Hepatocyte (in vitro differentiated cells): ENCODE data around the gene C20orf202. TPM values are rescaled to one million over a fixed set of nuclear protein-coding genes. Genes with fewer than 3 reads are reported as not detected.

Experiments used
- DNase-seq: peaks from one replicate; pipeline ENCODE4 v3.0.0-alpha.2; 2016; ENCODE audit warnings: low spot score
- H2AFZ ChIP-seq: fragments of 200-600 bp; sonication (generic); 2 replicates; pipeline ENCODE4 v1.6.0; 2016; ENCODE audit warnings: antibody characterized with exemption, mild to moderate bottlenecking
- H3K27ac ChIP-seq: fragments of 200-600 bp; sonication (generic); 2 replicates; pipeline ENCODE4 v1.5.1; 2016; ENCODE audit warnings: mild to moderate bottlenecking
- H3K27me3 ChIP-seq: fragments of 200-600 bp; sonication (generic); 2 replicates; pipeline ENCODE4 v1.6.1; 2016
- H3K36me3 ChIP-seq: fragments of 200-600 bp; sonication (generic); replicated peaks from 2 replicates; pipeline ENCODE4 v1.5.1; 2016; ENCODE audit warnings: low read depth; ENCODE audit not compliant: insufficient read depth
- H3K4me1 ChIP-seq: fragments of 200-600 bp; sonication (generic); 2 replicates; pipeline ENCODE4 v1.5.1; 2016; ENCODE audit warnings: mild to moderate bottlenecking, moderate library complexity; ENCODE audit not compliant: insufficient read depth
- H3K4me2 ChIP-seq: fragments of 200-600 bp; sonication (generic); 2 replicates; pipeline ENCODE4 v1.6.0; 2016
- H3K4me3 ChIP-seq: fragments of 200-600 bp; sonication (generic); 2 replicates; pipeline ENCODE4 v1.5.1; 2016; ENCODE audit warnings: mild to moderate bottlenecking
- H3K79me2 ChIP-seq: fragments of 200-600 bp; sonication (generic); 2 replicates; pipeline ENCODE4 v1.6.0; 2017; ENCODE audit warnings: mild to moderate bottlenecking
- H3K9me2 ChIP-seq: fragments of 200-600 bp; sonication (generic); replicated peaks from 2 replicates; pipeline ENCODE4 v1.6.0; 2017; ENCODE audit warnings: mild to moderate bottlenecking; ENCODE audit not compliant: insufficient read depth
- H3K9me3 ChIP-seq: fragments of 200-600 bp; sonication (generic); 2 replicates; pipeline ENCODE4 v1.5.1; 2016; ENCODE audit warnings: low read depth, mild to moderate bottlenecking
- H4K20me1 ChIP-seq: fragments of 200-600 bp; sonication (generic); 2 replicates; pipeline ENCODE4 v1.6.0; 2016; ENCODE audit warnings: mild to moderate bottlenecking; ENCODE audit not compliant: insufficient read depth, poor library complexity, severe bottlenecking
- CTCF ChIP-seq: fragments of 200-600 bp; sonication (generic); IDR thresholded peaks from 2 replicates; pipeline ENCODE4 v1.5.1; 2016; ENCODE audit warnings: antibody characterized with exemption, mild to moderate bottlenecking; ENCODE audit not compliant: poor library complexity
- EZH2 ChIP-seq: fragments of 200-600 bp; sonication (generic); IDR thresholded peaks from 2 replicates; pipeline ENCODE4 v1.6.1; 2016; ENCODE audit warnings: antibody characterized with exemption, mild to moderate bottlenecking, borderline replicate concordance
- EZH2phosphoT487 ChIP-seq: fragments of 200-600 bp; sonication (generic); IDR thresholded peaks from one replicate; pipeline ENCODE4 v1.6.1; 2018; ENCODE audit warnings: antibody characterized with exemption, mild to moderate bottlenecking, low read depth, moderate library complexity; ENCODE audit not compliant: unreplicated experiment, severe bottlenecking
- WGBS: methylation state at CpG from one replicate; pipeline ENCODE4 v1.1.6; 2016; ENCODE audit warnings: low lambda C conversion rate; ENCODE audit errors: missing lambda C conversion rate; 5-methylcytosine and 5-hydroxymethylcytosine counted together
- polyA plus RNA-seq: library from polyadenylated mRNA; unstranded; fragments of >200 nt; fragmentation: Nextera tagmentation; extraction: Ambion mirVana; gene quantifications from 2 replicates; pipeline ENCODE4 v1.2.1, GENCODE V29; 2016
- total RNA-seq: library from RNA; depleted of rRNA; stranded (reverse); fragments of >200 nt; gene quantifications from 2 replicates; pipeline ENCODE4 v1.2.3, GENCODE V29; 2014

Gene C20orf202
- total and polyA plus RNA-seq, 2 experiments from 2014 or later = 0.35 to 1.6 TPM

GRCh38 chr20:1155342-1155741 is 47.9 kb upstream of the C20orf202 start:
- DNase-seq = no peak
- Histone ChIP-seq H3K4me3 (no peak overlapping the region), H4K20me1 (no peaks in the 10 kb centered on the region), H3K4me1 (no peaks in the 10 kb centered on the region), H3K36me3 (peaks cover 8% of the 10 kb centered on the region), H3K9me2 (no peaks in the 10 kb centered on the region), H3K4me2 (no peak overlapping the region), H3K79me2 (peaks cover 8% of the 10 kb centered on the region), H3K9me3 (no peaks in the 10 kb centered on the region), H3K27me3 (no peaks in the 10 kb centered on the region), H2AFZ (no peak overlapping the region), H3K27ac (no peak overlapping the region)
- TF ChIP-seq EZH2 (no peak), CTCF (no peak), EZH2phosphoT487 (no peak)
- WGBS = 95% methylated on average over 3 of the region's 3 CpGs

- Histone ChIP-seq H3K4me2 (no peak overlapping the region), H4K20me1 (peaks cover 3% of the 10 kb centered on the region), H3K4me3 (no peak overlapping the region), H2AFZ (no peak overlapping the region), H3K79me2 (no peaks in the 10 kb centered on the region), H3K9me2 (no peaks in the 10 kb centered on the region), H3K4me1 (no peaks in the 10 kb centered on the region), H3K9me3 (no peaks in the 10 kb centered on the region), H3K27ac (no peak overlapping the region), H3K27me3 (no peaks in the 10 kb centered on the region), H3K36me3 (peaks cover 4% of the 10 kb centered on the region)
- DNase-seq = no peak
- TF ChIP-seq CTCF (no peak), EZH2phosphoT487 (no peak), EZH2 (no peak)
- 96% methylated on average over 10 of the region's 10 CpGs for WGBS
Measured at GRCh38 chr20:1160496-1160895, 42.8 kb upstream of the C20orf202 start.

GRCh38 chr20:1160991-1161390 is 42.3 kb upstream of the C20orf202 start:
- no peak overlapping the region for H3K27ac ChIP-seq

More at GRCh38 chr20:1160991-1161390, 42.3 kb upstream of the C20orf202 start:
- Histone ChIP-seq H3K27me3 (no peaks in the 10 kb centered on the region), H3K9me3 (no peaks in the 10 kb centered on the region), H3K9me2 (no peaks in the 10 kb centered on the region), H3K4me3 (no peak overlapping the region), H3K36me3 (no peaks in the 10 kb centered on the region), H3K4me2 (no peak overlapping the region), H3K4me1 (no peaks in the 10 kb centered on the region), H3K79me2 (no peaks in the 10 kb centered on the region), H2AFZ (no peak overlapping the region), H4K20me1 (peaks cover 3% of the 10 kb centered on the region)
- no peak for DNase-seq
- TF ChIP-seq EZH2 = no peak
- no peak for TF ChIP-seq EZH2phosphoT487
- no peak for TF ChIP-seq CTCF
- WGBS = 100% methylated on average over 12 of the region's 12 CpGs
